ENCODE data around the gene FYTTD1. TPM values are rescaled to one million over a fixed set of nuclear protein-coding genes. Genes with fewer than 3 reads are reported as not detected.

Gene FYTTD1
- total and polyA plus RNA-seq, 2 donors (not counting 1 experiment from before 2014, with no cell fraction given), result 6.2 to 110 TPM

DNA sequence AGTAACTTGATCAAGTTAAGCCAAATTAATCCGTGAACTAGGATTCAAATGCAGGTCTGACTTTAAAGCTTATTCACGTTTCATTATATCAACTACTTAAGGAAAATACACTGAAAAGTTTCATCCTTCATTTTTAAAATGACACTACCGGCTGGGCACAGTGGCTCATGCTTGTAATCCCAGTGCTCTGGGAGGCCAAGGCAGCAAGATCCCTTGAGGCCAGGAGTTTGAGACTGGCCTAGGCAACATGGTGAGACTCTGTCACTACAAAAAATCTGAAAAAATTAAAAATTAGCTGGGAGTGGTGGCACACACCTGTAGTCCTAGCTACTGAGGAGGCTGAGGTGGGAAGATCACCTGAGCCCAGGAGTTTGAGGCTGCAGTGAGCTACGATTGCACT lies 16.6 kb upstream of the FYTTD1 start:
- H3K9ac ChIP-seq (ENCODE audit: low read length), result no peak overlapping the region
- Mint-ChIP-seq H3K4me1 (peaks cover 66% of the 10 kb centered on the region), H3K27ac (peak overlapping the region; percentile 32), H3K4me3 (peak overlapping the region; percentile 37), H3K9me3 (ENCODE audit: insufficient read depth) (no peaks in the 10 kb centered on the region), H3K27me3 (no peaks in the 10 kb centered on the region)
- peaks cover 79% of the 10 kb centered on the region for H3K79me2 ChIP-seq (ENCODE audit: control insufficient read depth, insufficient read depth, low read length)
- intact Hi-C loops (cut with micrococcal nuclease), result no loop called here
- H3K4me2 ChIP-seq (replicated peaks; ENCODE audit: low read depth, low read length, poor library complexity, severe bottlenecking), result no peak overlapping the region
- peak overlapping the region; percentile 89 to 95 for H3K27ac ChIP-seq (ENCODE audit: low read length in 2 of 2)
- no peak for ATAC-seq (ENCODE audit: low read depth)
- ChIA-PET POLR2A (interaction anchor here (0.6 to 1.3 kb wide), 2 partner anchors 9 to 1615 kb away, joined by 5 read pairs; no protein-coding TSS in a partner anchor), CTCF (interaction anchor here (1.6 to 2.9 kb wide), 2 partner anchors 9 to 20 kb away, joined by 8 to 26 read pairs; no protein-coding TSS in a partner anchor)
- WGBS (ENCODE audit: insufficient coverage), result 100% methylated on average over 3 of the region's 4 CpGs
- H3K9me3 ChIP-seq (ENCODE audit: control extremely low read depth in 1 of 3, control insufficient read depth in 2 of 3, insufficient read depth in 1 of 3, low read length in 2 of 3), result peaks cover 0 to 2% (median 0%) of the 10 kb centered on the region in 3 donors
- H3K4me1 ChIP-seq (ENCODE audit: control insufficient read depth in 2 of 2, insufficient read depth in 2 of 2, low read length in 2 of 2), result peaks cover 56 to 65% of the 10 kb centered on the region in 2 donors
- H3K4me3 ChIP-seq (ENCODE audit: control extremely low read depth in 1 of 5, extremely low read depth in 1 of 5, insufficient read depth in 1 of 5, low read depth in 2 of 5, low read length in 4 of 5), result no peak overlapping the region
- TF ChIP-seq EZH2 (IDR thresholded peaks at IDR 0.05; ENCODE audit: borderline replicate concordance, insufficient read depth, low read depth, low read length, poor library complexity, severe bottlenecking), result no peak
- TF ChIP-seq, protein P1, sequence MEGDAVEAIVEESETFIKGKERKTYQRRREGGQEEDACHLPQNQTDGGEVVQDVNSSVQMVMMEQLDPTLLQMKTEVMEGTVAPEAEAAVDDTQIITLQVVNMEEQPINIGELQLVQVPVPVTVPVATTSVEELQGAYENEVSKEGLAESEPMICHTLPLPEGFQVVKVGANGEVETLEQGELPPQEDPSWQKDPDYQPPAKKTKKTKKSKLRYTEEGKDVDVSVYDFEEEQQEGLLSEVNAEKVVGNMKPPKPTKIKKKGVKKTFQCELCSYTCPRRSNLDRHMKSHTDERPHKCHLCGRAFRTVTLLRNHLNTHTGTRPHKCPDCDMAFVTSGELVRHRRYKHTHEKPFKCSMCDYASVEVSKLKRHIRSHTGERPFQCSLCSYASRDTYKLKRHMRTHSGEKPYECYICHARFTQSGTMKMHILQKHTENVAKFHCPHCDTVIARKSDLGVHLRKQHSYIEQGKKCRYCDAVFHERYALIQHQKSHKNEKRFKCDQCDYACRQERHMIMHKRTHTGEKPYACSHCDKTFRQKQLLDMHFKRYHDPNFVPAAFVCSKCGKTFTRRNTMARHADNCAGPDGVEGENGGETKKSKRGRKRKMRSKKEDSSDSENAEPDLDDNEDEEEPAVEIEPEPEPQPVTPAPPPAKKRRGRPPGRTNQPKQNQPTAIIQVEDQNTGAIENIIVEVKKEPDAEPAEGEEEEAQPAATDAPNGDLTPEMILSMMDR (IDR thresholded peaks at IDR 0.05), result no peak
- DNase-seq, result no peak
- H3K36me3 ChIP-seq (replicated peaks in 1 of 2; ENCODE audit: control extremely low read depth in 1 of 2, control insufficient read depth in 1 of 2, extremely low read depth in 1 of 2, insufficient read depth in 2 of 2, low read length in 1 of 2), result peaks cover 2 to 11% of the 10 kb centered on the region in 2 experiments
- no peak overlapping the region for H2AFZ ChIP-seq (ENCODE audit: insufficient read depth, low read depth, low read length, poor library complexity, severe bottlenecking)
- H4K20me1 ChIP-seq (ENCODE audit: control insufficient read depth, insufficient read depth, low read length, poor library complexity, severe bottlenecking), result peaks cover 25% of the 10 kb centered on the region
- H3K27me3 ChIP-seq (replicated peaks in 1 of 4; ENCODE audit: control extremely low read depth in 1 of 4, control insufficient read depth in 3 of 4, insufficient read depth in 4 of 4, low read length in 3 of 4), result no peaks in the 10 kb centered on the region

DNA sequence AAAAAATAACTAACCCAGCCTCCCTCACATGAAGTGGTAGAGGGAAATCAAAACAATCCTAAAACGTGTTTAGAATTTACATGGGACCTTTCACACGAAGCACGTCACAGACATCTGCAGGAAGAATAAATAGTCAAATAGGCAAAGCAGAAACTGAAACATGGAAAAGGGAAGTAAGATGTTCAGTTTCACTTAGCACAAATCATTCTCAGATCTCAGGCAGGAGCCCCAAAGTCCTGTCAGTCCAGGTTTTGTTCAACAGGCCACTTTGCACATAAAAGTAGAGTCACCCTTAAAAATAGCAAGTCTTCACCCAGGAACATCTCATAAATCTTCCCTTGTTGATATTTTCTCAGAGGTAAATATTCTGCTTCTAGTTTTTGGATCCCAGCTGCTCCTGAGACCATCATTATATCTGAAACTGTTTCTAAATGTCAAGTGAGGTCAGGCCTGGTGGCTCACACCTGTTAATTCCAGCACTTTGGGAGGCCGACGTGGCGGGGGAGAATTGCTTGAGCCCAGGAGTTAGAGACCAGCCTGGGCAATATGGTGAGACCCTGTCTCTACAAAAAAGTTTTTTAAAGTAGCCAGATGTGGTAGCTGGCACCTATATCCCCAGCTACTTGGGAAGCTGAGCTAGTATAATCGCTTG lies 14.9 kb upstream of the FYTTD1 start:
- H3K79me2 ChIP-seq (ENCODE audit: control insufficient read depth, insufficient read depth, low read length), result peaks cover 61% of the 10 kb centered on the region
- ChIA-PET CTCF (interaction anchor here (1.5 to 2.9 kb wide), 2 partner anchors 19 to 22 kb away, joined by 3 to 26 read pairs; no protein-coding TSS in a partner anchor), POLR2A (interaction anchor here (1.0 to 2.7 kb wide), 3 partner anchors 14 to 60 kb away, joined by 4 to 14 read pairs (median 12); partner anchors contain the start of gene FYTTD1)
- peaks cover 50 to 56% of the 10 kb centered on the region in 2 donors for H3K4me1 ChIP-seq (ENCODE audit: control insufficient read depth in 2 of 2, insufficient read depth in 2 of 2, low read length in 2 of 2)
- no peak overlapping the region for H2AFZ ChIP-seq (ENCODE audit: insufficient read depth, low read depth, low read length, poor library complexity, severe bottlenecking)
- Mint-ChIP-seq H3K4me1 (peaks cover 62% of the 10 kb centered on the region), H3K27me3 (no peaks in the 10 kb centered on the region), H3K9me3 (ENCODE audit: insufficient read depth) (no peaks in the 10 kb centered on the region), H3K4me3 (peak overlapping the region; percentile 100), H3K27ac (peak overlapping the region; percentile 90)
- peak overlapping the region; percentile 94 for H3K4me2 ChIP-seq (replicated peaks; ENCODE audit: low read depth, low read length, poor library complexity, severe bottlenecking)
- DNase-seq, result peak; percentile 90
- H3K27ac ChIP-seq (ENCODE audit: low read length in 2 of 2), result peak overlapping the region; percentile 89 to 95
- ATAC-seq (ENCODE audit: low read depth), result peak; percentile 37
- H4K20me1 ChIP-seq (ENCODE audit: control insufficient read depth, insufficient read depth, low read length, poor library complexity, severe bottlenecking), result peaks cover 25% of the 10 kb centered on the region
- WGBS (ENCODE audit: insufficient coverage), result 25% methylated on average over 4 of the region's 7 CpGs
- peak overlapping the region in 4 of 5 experiments; percentile 23 to 93 (median 89) for H3K4me3 ChIP-seq (ENCODE audit: control extremely low read depth in 1 of 5, extremely low read depth in 1 of 5, insufficient read depth in 1 of 5, low read depth in 2 of 5, low read length in 4 of 5)
- H3K9ac ChIP-seq (ENCODE audit: low read length), result peak overlapping the region; percentile 76
- no peaks in the 10 kb centered on the region for H3K9me3 ChIP-seq (ENCODE audit: control extremely low read depth in 1 of 3, control insufficient read depth in 2 of 3, insufficient read depth in 1 of 3, low read length in 2 of 3)
- H3K27me3 ChIP-seq (replicated peaks in 1 of 4; ENCODE audit: control extremely low read depth in 1 of 4, control insufficient read depth in 3 of 4, insufficient read depth in 4 of 4, low read length in 3 of 4), result no peaks in the 10 kb centered on the region
- TF ChIP-seq EZH2 (IDR thresholded peaks at IDR 0.05; ENCODE audit: borderline replicate concordance, insufficient read depth, low read depth, low read length, poor library complexity, severe bottlenecking), result no peak
- TF ChIP-seq, protein P1 (IDR thresholded peaks at IDR 0.05), result no peak
- intact Hi-C loops (cut with micrococcal nuclease), result loop anchor here (1.0 kb wide), 5 partner anchors 10 to 60 kb away; partner anchors contain the start of genes FYTTD1 and LRCH3
- H3K36me3 ChIP-seq (replicated peaks in 1 of 2; ENCODE audit: control extremely low read depth in 1 of 2, control insufficient read depth in 1 of 2, extremely low read depth in 1 of 2, insufficient read depth in 2 of 2, low read length in 1 of 2), result peaks cover 2 to 6% of the 10 kb centered on the region in 2 experiments

All from B cell (primary cell).